ENCODE measurements around the gene COL6A5.

COL6A5 gene

DNA sequence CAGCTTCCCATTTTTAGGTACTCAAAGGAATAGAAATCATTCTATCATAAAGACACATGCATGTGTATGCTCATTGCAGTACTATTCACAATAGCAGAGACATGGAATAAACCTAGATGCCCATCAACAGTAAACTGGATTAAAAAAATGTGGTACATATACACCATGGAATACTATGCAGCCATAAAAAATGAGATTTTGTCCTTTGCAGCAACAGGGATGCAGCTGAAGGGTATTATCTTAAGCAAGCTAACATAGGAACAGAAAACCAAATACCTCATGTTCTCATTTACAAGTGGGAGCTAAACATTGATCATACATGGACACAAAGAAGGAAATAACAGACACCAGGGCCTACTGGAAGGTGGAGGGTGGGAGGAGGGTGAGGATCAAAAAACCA is 33.1 kb upstream of the COL6A5 start:
- H3K4me3 ChIP-seq (replicated peaks; ENCODE audit: insufficient read depth, low read length) = no peak overlapping the region
- DNase-seq (ENCODE audit: low read depth in 1 of 2, low spot score in 1 of 2) = no peak
- H3K27me3 ChIP-seq (ENCODE audit: insufficient read depth, poor library complexity, severe bottlenecking) = peaks cover under 1% of the 10 kb centered on the region
- H3K27ac ChIP-seq (replicated peaks) = no peak overlapping the region
- TF ChIP-seq POLR2AphosphoS5 (IDR thresholded peaks at IDR 0.05; ENCODE audit: low read depth) (no peak), SPI1 (IDR thresholded peaks at IDR 0.05; ENCODE audit: borderline replicate concordance, low read depth) (no peak), REST (IDR thresholded peaks at IDR 0.05; ENCODE audit: insufficient replicate concordance, low read depth) (no peak), GABPA (IDR thresholded peaks at IDR 0.05; ENCODE audit: low read depth) (no peak), CTCF (IDR thresholded peaks at IDR 0.05; ENCODE audit: insufficient read depth, low read length) (no peak)

DNA sequence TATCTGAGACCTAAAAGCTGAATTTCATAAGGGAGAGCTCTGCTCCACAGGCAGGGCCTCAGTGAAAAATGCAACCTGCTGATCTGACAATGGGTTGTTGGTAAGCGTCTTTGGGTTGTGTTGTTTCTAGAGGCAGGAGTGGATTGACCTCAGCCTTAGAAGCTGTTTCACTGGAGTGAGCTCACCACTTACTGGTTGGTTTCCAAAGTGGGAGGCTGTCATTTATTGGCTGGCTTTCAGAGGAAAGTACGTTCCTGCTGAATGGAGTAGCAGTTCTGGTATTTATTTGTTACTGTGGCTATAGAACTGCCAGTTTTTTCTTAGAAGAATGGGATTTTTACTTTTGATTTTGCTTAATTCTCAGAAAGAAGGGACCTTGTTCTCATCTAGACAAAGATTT is 29.3 kb upstream of the COL6A5 start:
- TF ChIP-seq CTCF (IDR thresholded peaks at IDR 0.05; ENCODE audit: insufficient read depth, low read length) (no peak), REST (IDR thresholded peaks at IDR 0.05; ENCODE audit: insufficient replicate concordance, low read depth) (no peak), SPI1 (IDR thresholded peaks at IDR 0.05; ENCODE audit: borderline replicate concordance, low read depth) (no peak), POLR2AphosphoS5 (IDR thresholded peaks at IDR 0.05; ENCODE audit: low read depth) (no peak), GABPA (IDR thresholded peaks at IDR 0.05; ENCODE audit: low read depth) (no peak)

DNA sequence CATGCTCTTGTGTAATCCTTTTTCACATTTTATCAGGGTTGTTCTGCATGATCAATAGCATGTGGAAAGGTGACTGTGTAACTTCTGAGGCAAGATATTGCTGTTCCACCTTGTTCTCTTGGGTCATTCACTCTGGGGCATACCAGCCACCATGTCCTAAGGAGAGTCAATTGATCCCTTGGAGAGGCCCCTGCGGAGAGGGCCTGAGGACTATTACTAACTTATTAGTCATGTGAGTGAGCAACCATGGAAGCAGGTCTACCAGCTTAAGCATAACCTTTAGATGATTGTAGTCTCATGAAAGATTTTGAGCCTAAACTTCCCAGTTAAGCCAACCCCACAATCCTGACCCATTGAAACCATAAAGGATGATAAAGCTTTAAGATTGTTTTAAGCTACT is 22.0 kb upstream of the COL6A5 start:
- TF ChIP-seq POLR2AphosphoS5 (IDR thresholded peaks at IDR 0.05; ENCODE audit: low read depth) (no peak), CTCF (IDR thresholded peaks at IDR 0.05; ENCODE audit: insufficient read depth, low read length) (no peak), GABPA (IDR thresholded peaks at IDR 0.05; ENCODE audit: low read depth) (no peak), SPI1 (IDR thresholded peaks at IDR 0.05; ENCODE audit: borderline replicate concordance, low read depth) (no peak), REST (IDR thresholded peaks at IDR 0.05; ENCODE audit: insufficient replicate concordance, low read depth) (no peak)
- Histone ChIP-seq H3K27ac (replicated peaks) (no peak overlapping the region), H3K4me3 (replicated peaks; ENCODE audit: insufficient read depth, low read length) (no peak overlapping the region), H3K27me3 (ENCODE audit: insufficient read depth, poor library complexity, severe bottlenecking) (no peaks in the 10 kb centered on the region)
- no peak for DNase-seq (ENCODE audit: low read depth in 1 of 2, low spot score in 1 of 2)

More for the DNA sequence above, 29.3 kb upstream of the COL6A5 start:
- Histone ChIP-seq H3K4me3 (replicated peaks; ENCODE audit: insufficient read depth, low read length) (no peak overlapping the region), H3K27ac (replicated peaks) (no peak overlapping the region), H3K27me3 (ENCODE audit: insufficient read depth, poor library complexity, severe bottlenecking) (no peaks in the 10 kb centered on the region)
- no peak for DNase-seq (ENCODE audit: low read depth in 1 of 2, low spot score in 1 of 2)
